Embryonic facial prominence (tissue), 1 donor: Measurements from ENCODE around the gene FAM170B.

Experiments used
- DNase-seq: peaks from one replicate; pipeline ENCODE4 v3.0.0-alpha.2; 2016; ENCODE audit errors: extremely low spot score

The FAM170B gene

GRCh38 chr10:49169776-49170175 lies 36.0 kb upstream of the FAM170B start:
- DNase-seq = no peak

- no peak for DNase-seq
These were observed 35.1 kb upstream of the FAM170B start for GRCh38 chr10:49168831-49169500.

DNA sequence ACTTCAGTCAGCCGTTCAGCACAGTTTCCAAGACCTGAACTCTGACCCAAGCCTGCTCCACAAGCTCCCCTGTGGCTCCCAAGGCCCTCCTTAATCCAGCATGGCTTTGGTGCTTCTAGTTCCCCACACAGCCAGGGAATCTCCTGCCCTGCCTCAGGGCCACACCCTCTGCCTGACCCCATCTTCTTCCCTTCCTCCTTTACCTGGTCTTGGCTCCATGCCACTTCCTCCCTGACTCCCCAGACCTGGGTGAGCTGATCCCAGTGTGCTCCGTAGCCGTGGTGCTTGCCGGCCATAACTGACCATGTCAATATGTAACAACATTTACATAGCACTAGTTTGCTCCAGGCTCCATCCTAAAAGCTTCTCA lies 34.3 kb upstream of the FAM170B start:
- DNase-seq = no peak

DNA sequence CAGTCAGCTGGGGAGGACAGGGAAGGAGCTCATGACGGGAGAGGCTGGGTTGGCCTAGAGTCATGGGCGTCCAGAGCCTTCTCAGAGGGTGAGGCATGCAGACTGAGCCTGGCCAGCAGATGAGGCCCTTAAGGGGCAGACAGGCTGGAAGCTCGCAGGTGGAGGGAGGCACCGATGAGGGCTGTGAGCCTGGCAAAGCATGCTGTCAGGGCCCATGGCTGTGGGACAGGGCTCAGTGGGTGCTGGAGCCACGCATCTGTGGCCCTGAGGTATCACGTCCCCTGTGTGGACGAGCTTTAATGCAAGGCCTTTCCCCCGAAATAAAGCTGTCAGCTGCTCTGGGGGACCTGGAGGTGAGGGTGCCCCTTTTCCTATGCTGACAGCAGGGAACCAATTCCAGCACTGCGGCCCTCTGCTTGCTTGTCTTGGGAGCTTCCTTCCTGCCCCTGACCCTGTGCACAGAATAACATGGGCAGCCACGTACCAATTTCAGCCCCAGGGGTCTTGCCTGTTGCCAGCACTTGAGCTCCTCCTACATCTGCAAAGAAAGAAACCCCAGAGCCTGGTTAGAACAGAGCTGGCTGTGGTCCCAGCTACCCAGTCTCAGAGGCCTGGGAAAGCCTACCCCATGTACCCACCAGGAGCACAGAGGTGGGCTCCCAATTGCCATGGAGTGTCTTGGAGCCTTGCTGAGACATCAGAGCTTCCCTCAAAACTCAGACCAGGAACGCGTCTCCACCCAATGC lies 33.8 kb upstream of the FAM170B start:
- no peak for DNase-seq

- no peak for DNase-seq
These were observed 32.9 kb upstream of the FAM170B start for GRCh38 chr10:49166484-49167400.

DNA sequence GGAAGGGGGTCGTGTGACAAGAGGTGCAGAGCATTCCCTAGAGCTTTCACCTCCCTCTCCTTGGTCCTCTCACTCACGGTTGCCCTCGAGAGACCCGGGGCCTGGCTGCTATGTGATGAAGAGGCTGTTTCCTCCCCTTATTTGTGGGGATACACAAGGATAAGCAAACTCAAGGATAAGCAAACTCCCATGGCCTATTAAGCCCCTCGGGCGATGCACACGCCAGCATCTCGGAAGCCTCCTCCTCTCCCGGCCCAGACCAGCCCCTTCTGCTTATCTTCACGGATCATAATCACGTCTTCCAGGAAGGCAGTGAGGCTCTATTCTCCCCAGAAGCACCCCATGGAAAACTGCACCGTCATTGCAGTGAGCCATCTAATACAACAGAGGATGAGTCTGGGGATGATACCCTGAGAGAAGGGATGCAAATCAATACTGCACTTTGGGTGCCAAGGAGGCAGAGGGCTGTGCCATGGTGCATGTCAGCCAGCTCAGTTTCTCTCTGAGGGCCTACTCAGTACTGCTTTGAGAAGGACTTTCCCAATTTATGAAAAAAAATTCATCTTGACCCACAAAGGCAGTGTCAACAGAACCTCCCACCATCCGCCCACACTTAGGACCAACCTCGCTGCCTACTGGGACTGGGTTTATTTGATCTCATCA lies 32.1 kb upstream of the FAM170B start:
- no peak for DNase-seq

- no peak for DNase-seq
These were observed 31.4 kb upstream of the FAM170B start for GRCh38 chr10:49165259-49165658.

DNA sequence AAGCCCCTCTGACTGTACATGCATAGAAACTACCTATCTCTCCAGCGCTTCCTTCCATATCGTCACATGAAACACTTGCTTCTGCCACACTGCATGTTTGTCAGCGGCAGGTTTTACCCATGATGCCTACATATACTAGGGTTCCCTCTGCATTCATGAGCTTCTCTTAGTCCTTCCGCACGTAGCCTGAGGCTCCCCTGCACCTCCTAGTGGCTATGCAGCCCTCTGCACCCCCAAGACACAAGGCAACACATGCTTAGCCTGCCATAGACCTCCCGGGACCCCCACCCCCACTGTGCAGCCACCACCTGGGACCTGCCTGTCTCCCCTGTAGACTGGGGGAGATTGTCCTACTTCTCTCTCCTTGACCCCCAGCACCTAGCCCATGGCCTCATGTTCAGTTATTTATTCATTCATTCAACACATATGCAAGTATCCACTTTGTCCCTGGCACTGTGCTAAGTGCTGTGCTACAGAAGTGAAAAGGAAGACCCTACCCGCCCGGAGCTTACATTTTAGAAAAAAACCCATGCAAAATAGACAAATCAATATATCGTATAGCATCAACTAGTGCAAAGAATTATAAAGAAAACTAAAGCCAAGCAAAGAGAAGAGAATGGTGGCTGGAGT lies 30.9 kb upstream of the FAM170B start:
- DNase-seq = no peak

- DNase-seq = no peak
These were observed 29.9 kb upstream of the FAM170B start for GRCh38 chr10:49163741-49164140.

GRCh38 chr10:49162761-49163310 lies 29.0 kb upstream of the FAM170B start:
- DNase-seq = no peak

DNA sequence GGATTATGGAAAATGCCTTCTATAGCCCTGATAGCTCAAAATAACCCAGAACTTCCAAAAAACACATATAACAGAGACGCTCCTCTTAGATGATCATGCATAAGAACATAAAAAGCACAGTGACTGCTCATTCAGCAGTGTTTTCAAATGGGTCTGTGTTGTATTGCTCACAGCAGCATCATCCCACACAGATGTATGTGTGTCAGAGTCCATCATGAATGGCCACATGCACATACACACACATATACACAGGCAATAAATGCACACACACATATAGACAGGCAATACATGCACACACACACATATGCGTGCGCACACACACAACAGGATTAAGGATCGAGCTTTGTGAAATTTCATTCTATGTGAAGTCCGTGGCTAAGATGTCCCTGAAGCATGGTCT lies 28.2 kb upstream of the FAM170B start:
- DNase-seq = no peak

DNA sequence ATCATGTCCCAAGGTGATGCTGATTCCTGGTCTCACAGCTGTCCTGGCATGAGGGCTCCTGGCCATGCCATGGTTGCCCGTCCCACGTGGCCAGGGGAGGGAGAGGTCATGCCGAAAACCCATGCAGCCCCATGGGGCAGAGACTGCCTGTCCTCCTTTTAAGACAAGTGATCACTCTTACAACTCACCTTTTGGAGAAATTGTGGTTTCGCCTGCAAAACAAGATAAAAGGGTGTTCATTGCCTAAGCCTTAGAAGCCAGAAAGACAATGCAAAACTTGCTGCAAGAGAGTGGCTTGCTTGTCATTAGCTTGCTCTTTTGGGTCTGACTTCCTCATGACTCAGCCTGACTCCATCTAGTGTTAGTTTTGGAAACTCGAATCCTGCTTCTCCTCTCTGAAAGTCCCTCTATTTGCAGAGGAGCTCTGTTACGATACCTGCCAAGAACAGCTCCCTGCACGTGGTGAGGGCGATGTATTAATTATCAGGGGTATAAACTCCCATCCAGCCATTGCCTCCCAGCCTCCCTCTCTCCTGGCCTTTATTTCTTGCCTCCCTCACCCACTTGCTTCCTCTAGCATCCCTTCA lies 27.7 kb upstream of the FAM170B start:
- no peak for DNase-seq

- no peak for DNase-seq
These were observed 27.0 kb upstream of the FAM170B start for GRCh38 chr10:49160814-49161213.

GRCh38 chr10:49160110-49160509 lies 26.3 kb upstream of the FAM170B start:
- DNase-seq = no peak

DNA sequence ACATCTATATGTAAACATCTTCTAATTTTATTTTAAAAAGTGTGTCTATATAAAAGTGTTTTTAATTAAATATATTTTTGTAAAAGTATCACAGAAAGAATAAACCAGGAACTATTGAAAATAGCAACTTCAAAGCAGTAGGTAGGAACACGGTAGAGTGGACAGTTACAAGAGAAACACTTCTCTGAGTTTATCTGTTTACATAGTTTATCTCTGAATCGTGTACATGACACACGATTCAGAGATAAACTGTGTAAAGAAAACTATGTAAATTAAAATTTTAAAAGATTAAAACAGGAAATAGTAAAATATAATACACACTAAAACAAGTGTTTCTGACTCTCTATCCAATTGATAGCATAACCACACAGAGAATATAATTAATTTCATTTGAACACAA lies 25.1 kb upstream of the FAM170B start:
- no peak for DNase-seq

DNA sequence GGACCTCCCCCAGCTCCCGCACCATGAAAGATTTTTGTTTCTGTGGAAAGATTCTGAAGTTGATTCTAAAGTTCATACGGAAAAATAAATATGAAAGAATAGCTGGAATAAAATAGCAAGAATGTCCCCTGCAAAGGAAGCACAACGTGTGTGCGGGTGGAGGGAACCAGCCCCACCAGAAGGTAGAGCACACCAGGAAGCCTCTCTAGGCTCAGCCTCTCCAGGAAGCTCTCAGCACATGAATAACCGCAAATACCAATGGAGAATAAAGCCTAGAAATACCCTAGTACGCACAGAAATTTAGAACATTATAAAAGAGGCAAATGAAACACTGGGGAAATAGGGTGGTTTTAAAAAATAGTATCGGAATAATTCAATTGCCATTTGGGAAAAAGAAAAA lies 24.6 kb upstream of the FAM170B start:
- DNase-seq = no peak

DNA sequence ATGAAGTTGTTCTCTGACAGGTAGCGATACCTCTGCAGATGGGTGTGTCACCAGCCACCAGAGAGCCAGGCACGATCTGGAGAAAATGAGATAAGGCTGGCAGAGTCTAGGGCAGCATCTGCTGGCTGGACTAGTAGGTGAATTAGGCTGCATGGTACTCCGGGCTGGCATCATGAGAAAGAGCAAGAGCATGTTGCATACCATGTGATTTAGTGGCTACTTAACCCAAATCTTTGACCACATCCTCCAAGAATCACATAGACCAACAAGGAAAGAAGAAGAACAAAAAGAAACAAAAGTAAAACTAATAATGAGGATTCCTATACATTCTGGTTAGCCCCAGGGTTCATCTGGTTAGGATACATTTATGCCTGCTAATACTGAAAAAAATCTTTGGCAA lies 23.4 kb upstream of the FAM170B start:
- no peak for DNase-seq

- no peak for DNase-seq
These were observed 20.8 kb upstream of the FAM170B start for GRCh38 chr10:49154641-49155040.

DNA sequence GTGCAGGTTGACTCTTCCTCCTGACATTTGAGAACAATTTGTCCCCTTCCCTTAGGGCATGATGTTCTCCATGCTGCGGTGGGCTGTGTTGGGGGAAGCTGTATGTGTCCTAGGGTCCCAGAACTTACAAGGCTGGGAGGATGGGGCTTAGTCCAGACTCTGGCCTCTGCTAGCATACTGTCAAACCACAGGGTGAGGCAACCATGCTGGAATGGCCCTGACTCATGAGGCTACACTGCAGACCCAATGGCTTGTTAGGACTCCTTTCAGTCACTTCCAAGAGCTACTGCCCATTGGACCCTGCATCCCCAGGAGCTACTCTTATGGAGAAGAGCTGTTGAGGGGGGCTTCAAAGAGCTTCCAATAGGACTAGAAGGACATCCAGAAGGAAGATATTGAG lies 20.1 kb upstream of the FAM170B start:
- no peak for DNase-seq

DNA sequence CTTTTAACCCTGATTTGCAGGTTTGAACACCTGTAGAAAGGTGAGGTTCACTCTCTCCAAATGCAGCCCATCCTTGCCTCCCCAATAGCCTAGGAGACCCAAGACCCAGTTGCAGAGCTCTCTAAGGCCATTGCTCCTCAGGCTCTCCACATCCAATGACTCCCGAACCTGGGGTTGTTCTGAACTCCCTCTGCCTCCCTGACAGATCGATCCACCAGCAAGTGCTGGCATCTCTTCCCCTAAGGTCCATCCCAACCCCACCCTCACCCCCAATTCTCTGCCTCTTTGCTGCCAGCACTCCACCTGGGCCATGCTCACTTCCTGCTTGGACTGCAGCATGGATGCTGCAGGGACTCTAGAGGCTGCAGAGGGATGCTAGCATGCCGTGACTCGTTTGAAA lies 19.3 kb upstream of the FAM170B start:
- DNase-seq = no peak

DNA sequence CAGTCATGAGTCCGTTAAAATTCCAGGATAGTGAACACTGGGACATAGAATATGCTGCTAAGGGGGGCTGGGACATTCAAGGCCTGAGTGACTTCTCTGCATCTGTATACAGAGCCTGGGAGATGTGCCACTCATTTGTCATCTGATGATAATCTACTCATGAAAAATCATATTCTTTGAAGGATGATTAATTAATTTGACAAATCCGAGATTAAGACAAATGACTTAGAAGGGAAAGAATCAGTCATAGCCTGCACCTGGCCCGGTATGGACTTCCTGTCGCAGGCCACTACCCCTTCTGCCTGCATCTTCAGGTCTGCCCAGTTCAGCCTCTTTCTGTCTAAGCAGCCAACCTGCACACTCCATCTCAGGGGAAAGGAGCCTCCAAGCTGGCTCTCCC lies 18.8 kb upstream of the FAM170B start:
- no peak for DNase-seq
